Suppressor macrophage treated with lipopolysaccharide for 1 hour (primary cell): ENCODE results near the gene HELZ.
A peak's percentile ranks its signal among the peaks of the same experiment; 100 is the strongest.

Source experiments
- DNase-seq, 3 donors: peaks; one replicate each; pipeline ENCODE4 v3.0.0-alpha.2; 2020 to 2022

Gene HELZ

DNA sequence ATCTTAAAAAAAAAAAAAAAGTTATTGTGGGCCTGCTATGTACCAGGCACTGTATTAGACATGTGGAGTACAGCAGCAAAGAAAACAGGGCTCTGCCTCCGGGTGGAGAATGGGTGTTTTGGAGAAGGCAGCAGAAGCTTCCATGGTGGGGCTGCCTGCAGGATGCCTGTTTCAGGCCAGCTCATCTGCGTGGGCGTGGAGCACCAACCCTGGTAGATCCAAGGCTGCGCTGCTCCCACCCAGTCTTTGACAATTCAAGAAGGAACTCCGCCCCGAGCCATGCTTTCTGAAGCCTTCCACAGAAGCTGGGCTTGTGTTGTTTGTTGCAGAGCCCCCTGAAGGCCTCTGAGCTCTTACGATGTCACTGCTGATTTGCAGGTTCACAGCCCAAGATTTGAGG lies 223.8 kb downstream of the HELZ start:
- peak in 2 of 3 donors; percentile 23 to 24 for DNase-seq
